PC-3 (cell line): ENCODE results near the gene GNB1.

Source experiments
- EZH2 ChIP-seq: fragments of 300-600 bp; sonication (generic); IDR thresholded peaks from one replicate; pipeline ENCODE4 v1.6.1; 2017; ENCODE audit warnings: antibody characterized with exemption, mild to moderate bottlenecking, low read length; ENCODE audit not compliant: unreplicated experiment
- TF ChIP-seq, protein P1 (sequence below): fragments of 300-600 bp; sonication (generic); conservative IDR thresholded peaks from 2 replicates; pipeline ENCODE4 v1.5.1; 2017; ENCODE audit warnings: antibody characterized with exemption, low read depth, mild to moderate bottlenecking, low read length

DNA sequence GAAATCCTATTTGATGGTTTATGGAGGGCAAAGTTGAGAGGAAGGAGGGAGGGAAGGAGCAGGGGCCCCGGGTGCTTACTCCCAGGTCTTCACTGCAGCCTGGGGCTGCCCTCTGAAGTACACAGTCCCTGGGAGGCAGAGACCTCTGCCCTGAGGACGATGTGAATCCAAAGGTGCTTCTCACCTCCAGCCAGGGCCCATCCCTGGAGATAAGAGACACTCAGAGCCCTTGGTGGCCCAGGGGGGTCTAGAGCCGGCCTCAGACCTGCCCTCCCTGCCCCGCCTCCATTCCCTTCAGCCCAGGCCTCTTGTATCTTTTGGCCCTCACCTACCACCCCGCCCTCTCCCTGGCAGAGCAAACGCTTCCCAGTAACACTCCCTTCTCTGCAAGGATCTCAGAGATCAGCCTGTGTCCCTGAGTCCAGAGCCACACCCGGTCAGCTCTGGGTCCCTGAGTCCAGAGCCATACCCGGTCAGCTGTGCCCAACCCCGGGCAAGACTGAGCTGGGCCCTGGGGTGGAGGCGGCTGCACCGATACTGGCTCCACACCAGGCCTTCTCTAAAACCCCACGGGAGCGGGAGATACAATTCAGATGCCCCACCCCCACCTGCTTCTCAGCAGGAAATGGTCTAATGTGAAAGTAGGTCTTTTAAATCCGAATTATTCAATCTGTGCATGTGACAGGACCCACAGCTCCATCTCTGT lies 3.6 kb upstream of the GNB1 start:
- TF ChIP-seq, protein P1, sequence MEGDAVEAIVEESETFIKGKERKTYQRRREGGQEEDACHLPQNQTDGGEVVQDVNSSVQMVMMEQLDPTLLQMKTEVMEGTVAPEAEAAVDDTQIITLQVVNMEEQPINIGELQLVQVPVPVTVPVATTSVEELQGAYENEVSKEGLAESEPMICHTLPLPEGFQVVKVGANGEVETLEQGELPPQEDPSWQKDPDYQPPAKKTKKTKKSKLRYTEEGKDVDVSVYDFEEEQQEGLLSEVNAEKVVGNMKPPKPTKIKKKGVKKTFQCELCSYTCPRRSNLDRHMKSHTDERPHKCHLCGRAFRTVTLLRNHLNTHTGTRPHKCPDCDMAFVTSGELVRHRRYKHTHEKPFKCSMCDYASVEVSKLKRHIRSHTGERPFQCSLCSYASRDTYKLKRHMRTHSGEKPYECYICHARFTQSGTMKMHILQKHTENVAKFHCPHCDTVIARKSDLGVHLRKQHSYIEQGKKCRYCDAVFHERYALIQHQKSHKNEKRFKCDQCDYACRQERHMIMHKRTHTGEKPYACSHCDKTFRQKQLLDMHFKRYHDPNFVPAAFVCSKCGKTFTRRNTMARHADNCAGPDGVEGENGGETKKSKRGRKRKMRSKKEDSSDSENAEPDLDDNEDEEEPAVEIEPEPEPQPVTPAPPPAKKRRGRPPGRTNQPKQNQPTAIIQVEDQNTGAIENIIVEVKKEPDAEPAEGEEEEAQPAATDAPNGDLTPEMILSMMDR, result no peak
- no peak for TF ChIP-seq EZH2
